H54 (cell line): ENCODE results near the gene C3orf20.

Experiments used
- DNase-seq: peaks from one replicate; pipeline ENCODE4 v3.0.0; 2011; ENCODE audit warnings: low spot score, mixed read lengths; ENCODE audit not compliant: insufficient read length
- FAIRE-seq: peaks from 3 replicates; lab custom pipeline; 2011; peaks lifted over from hg19 to GRCh38; lab: Jason Lieb, UNC
- POLR2A ChIP-seq: IDR thresholded peaks from 2 replicates; pipeline ENCODE4 v1.6.1; 2011; ENCODE audit warnings: low read depth, mild to moderate bottlenecking, low read length

C3orf20 gene

GRCh38 chr3:14698601-14699244 lies 23.8 kb downstream of the C3orf20 start:
- DNase-seq (no peak), FAIRE-seq (no peak)
- no peak for TF ChIP-seq POLR2A

GRCh38 chr3:14699643-14700042 lies 24.7 kb downstream of the C3orf20 start:
- no peak for TF ChIP-seq POLR2A
- no peak for DNase-seq
- no peak for FAIRE-seq

- TF ChIP-seq POLR2A: no peak
- DNase-seq (no peak), FAIRE-seq (no peak)
These were observed 25.9 kb downstream of the C3orf20 start for GRCh38 chr3:14700891-14701290.

GRCh38 chr3:14701676-14702075 lies 26.7 kb downstream of the C3orf20 start:
- FAIRE-seq (no peak), DNase-seq (no peak)
- TF ChIP-seq POLR2A: no peak

DNA sequence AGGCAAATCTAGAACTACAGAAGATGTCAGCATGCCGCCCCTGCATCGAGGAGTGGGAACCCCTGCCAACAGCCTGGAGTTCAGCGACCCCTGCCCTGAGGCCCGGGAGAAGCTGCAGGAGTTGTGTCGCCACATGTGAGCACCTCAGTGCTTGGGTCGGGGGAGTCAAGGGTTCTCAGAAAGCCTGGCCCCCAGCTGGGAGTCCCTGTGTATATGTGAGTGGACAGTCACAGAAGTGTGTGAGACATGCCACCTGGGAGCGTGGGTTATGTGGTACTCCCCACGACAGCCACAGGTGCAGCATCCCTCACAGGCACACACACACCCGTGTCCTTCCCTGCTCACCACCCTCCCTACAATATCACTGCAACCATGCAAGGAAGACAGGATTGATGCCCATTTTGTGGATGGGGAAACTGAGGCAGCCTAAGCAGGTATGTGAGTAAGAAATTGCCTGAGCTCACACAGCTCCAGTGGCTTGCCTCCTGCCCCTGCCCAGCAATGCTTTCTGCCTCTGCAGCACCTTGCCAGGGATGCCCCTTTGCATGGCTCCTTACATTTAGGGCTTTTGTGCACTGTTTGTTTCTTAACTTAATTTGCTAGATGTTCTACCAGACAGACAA lies 28.3 kb downstream of the C3orf20 start:
- DNase-seq: no peak
- no peak for TF ChIP-seq POLR2A
- no peak for FAIRE-seq

GRCh38 chr3:14703791-14704190 lies 28.9 kb downstream of the C3orf20 start:
- DNase-seq (no peak), FAIRE-seq (no peak)
- no peak for TF ChIP-seq POLR2A

- DNase-seq (no peak), FAIRE-seq (no peak)
- no peak for TF ChIP-seq POLR2A
These were observed 31.2 kb downstream of the C3orf20 start for GRCh38 chr3:14706096-14706495.

- FAIRE-seq (no peak), DNase-seq (no peak)
- TF ChIP-seq POLR2A: no peak
These were observed 41.6 kb downstream of the C3orf20 start for GRCh38 chr3:14716591-14716990.

DNA sequence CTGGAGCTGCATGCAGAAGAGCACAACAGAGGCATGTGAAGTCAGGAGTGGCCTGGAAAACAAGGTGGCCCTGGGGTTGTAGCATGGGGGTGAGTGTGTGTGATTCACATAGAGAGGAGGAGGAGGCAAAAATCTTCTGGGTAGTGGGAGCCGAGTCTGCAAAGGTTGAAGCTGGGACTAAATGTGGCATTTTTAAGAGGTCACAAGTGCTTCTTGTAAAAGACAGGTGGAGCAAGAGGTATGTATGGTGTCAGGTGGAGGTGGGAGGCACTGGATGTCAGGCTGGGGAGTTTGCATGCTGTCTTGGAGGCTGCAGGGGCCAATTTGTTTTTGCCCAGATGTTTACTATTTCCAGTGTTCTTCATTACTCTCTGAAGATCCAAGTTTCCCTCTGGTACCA lies 42.4 kb downstream of the C3orf20 start:
- TF ChIP-seq POLR2A: no peak
- no peak for FAIRE-seq
- DNase-seq: no peak

GRCh38 chr3:14718539-14718938 lies 43.6 kb downstream of the C3orf20 start:
- FAIRE-seq (no peak), DNase-seq (no peak)
- no peak for TF ChIP-seq POLR2A

DNA sequence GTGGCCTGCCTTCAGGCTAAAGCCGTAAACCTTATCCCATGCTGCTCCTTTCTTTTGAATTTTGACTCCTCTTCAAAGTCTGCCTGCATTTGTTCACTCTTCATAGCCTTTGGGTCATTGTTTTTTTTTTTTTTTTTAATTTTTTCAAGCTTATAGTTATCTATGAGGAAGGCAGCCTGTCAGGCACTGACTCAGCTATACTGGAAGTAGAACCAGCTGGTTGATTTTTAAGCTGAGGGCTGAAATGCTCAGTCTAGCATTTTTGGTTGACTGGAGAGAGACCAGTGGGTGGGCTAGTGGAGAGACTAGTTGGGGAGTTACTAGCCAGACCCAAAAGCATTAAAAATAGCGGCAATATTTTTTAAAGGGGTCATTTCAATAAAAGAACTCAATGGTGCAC lies 44.1 kb downstream of the C3orf20 start:
- FAIRE-seq: no peak
- no peak for TF ChIP-seq POLR2A
- no peak for DNase-seq

GRCh38 chr3:14721126-14721864 lies 46.4 kb downstream of the C3orf20 start:
- FAIRE-seq (no peak), DNase-seq (no peak)
- no peak for TF ChIP-seq POLR2A

DNA sequence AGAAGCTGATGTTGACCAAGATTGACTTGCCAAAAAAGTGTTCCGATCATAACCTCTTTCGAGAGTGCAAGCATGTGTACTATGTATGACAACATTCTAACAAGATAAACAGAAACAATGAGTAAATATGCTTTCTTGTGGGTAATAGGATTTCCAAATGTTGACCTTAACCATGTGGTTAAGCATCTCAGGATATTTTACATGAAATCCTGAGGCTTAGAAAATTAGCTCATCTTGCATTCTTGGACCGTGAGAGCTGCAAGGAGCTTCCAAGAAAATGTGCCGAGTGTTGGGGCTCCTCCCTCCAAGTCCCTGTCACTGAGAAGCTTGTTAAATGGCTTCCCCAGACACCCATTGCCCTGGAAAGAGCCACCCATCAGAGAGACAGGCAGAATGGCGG lies 50.1 kb downstream of the C3orf20 start:
- TF ChIP-seq POLR2A: no peak
- no peak for DNase-seq

More for the DNA sequence above, 50.1 kb downstream of the C3orf20 start:
- FAIRE-seq: no peak
